LNCAP (cell line): ENCODE results near the gene DNAAF8.

Experiments
- TF ChIP-seq, protein P1 (sequence below): fragments of 450-650 bp; IDR thresholded peaks from 2 replicates; pipeline ENCODE4 v1.5.1; 2017; ENCODE audit warnings: mild to moderate bottlenecking

DNAAF8 gene

DNA sequence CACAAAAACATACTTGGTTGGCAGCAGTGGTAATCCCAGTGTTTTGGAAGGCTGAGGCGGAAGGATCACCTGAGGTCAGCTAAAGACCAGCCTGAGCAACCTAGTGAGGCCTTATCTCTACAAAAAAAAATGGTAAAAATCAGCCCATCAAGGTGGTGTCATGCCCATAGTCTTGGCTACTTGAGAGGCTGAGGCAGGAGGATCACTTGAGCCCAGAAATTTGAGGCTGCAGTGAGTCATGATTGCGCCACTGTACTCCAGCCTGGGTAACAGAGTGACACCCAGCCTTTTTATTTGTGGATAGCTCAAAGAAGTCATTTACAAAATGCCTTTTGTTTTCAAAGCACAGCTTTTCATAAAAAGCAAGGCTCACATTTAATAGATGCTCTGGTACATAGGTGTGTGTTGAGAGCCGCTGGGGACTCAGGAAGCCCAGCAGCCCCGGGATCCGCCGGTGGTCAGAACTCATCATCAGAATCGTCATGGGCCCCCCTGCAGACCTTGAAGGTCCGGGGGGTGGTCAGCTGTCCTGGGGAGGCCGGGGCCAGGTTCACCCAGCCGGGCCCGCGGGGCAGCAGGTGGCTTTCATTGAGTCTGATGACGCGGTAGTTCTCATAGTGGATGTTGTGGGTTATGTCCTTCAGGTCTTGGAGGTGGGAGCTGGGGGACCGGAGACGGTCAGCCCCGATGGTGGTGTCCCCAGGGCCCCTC, 43.2 kb downstream of the DNAAF8 start:
- TF ChIP-seq, protein P1, sequence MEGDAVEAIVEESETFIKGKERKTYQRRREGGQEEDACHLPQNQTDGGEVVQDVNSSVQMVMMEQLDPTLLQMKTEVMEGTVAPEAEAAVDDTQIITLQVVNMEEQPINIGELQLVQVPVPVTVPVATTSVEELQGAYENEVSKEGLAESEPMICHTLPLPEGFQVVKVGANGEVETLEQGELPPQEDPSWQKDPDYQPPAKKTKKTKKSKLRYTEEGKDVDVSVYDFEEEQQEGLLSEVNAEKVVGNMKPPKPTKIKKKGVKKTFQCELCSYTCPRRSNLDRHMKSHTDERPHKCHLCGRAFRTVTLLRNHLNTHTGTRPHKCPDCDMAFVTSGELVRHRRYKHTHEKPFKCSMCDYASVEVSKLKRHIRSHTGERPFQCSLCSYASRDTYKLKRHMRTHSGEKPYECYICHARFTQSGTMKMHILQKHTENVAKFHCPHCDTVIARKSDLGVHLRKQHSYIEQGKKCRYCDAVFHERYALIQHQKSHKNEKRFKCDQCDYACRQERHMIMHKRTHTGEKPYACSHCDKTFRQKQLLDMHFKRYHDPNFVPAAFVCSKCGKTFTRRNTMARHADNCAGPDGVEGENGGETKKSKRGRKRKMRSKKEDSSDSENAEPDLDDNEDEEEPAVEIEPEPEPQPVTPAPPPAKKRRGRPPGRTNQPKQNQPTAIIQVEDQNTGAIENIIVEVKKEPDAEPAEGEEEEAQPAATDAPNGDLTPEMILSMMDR: no peak

DNA sequence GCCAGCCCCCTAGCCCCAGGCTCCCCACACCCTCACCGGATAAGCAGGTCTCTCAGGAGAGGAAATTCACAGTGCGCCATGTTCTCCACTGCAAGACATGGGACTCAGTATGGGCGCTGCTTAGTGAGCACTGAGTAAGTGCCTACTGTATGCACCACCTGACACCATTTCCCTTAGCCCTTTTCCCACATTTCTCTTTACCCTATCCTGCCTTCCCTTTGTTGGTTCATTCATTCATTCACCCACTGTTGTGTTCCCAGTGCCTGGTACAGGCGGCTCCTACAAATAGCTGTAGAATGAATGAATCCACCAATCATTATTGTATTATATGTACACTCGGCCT, 43.7 kb downstream of the DNAAF8 start:
- TF ChIP-seq, protein P1: no peak

DNA sequence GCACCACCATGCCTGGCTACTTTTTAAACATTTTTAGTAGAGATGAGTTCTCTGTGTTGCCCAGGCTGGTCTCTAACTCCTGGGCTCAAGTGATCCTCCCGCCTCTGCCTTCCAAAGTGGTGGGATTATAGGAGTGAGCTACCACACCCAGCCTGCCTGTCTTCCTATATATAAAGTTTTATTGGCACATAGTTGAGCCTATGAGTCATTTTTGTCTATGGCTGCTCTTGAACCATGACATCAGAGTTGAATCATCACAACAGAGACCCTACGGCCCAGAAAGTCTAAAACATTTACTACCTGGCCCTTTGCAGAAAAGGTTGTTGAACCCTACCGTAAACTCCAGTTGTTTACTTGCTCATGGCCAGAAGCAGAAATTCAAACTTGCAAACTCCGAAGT, 45.9 kb downstream of the DNAAF8 start:
- TF ChIP-seq, protein P1: no peak

DNA sequence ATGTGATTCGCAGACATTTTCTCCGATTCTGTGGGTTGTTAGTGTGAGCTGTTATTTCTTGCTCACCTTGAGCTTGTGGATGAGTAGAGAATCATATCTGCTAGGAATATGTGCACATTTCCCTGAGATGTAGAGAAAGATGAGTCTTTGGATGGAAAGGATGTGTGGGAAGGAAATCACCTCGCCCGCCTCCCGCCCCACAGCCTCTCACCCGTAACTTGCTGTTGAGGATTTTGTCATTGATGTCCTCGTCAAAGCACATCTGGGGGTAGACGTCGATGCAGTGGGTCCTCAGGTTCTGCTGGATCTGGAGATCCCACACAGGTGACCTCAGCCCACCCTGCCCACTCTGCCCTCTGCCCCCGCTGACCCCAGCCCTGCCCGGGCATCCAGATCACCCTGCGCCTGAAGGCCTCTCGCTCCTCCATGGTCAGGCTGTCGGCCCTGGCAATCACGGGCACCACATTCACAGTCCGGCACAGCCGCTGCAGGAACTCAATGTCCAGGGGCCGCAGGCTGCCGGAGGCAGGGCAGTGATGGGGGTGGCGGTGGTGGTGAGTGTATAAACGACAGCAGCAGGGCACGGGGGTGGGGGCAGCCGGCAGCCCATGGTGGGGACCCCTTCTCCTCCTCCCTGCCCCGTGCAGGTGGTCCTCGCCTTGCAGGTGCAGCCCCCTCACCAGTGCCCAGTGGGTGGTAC, 49.1 kb downstream of the DNAAF8 start:
- TF ChIP-seq, protein P1: no peak

DNA sequence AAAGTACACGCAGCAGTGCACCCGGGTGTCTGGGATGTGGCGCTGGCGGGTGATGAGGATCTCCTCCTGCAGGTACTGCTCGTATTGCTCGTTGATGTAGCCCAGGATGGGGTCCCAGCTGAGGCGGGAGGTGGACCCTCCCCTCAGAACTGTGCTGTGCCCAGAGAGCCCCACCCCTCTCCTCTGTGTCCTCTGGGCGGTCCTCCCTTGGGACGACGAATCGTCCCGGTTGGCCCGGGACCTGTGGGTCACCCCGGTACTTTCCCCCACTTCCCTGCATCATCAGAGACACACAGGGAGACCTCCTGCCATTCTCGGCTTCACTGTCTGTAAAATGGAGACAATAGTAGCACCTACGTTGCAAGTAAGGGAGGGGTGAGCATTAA, 49.6 kb downstream of the DNAAF8 start:
- TF ChIP-seq, protein P1: no peak

DNA sequence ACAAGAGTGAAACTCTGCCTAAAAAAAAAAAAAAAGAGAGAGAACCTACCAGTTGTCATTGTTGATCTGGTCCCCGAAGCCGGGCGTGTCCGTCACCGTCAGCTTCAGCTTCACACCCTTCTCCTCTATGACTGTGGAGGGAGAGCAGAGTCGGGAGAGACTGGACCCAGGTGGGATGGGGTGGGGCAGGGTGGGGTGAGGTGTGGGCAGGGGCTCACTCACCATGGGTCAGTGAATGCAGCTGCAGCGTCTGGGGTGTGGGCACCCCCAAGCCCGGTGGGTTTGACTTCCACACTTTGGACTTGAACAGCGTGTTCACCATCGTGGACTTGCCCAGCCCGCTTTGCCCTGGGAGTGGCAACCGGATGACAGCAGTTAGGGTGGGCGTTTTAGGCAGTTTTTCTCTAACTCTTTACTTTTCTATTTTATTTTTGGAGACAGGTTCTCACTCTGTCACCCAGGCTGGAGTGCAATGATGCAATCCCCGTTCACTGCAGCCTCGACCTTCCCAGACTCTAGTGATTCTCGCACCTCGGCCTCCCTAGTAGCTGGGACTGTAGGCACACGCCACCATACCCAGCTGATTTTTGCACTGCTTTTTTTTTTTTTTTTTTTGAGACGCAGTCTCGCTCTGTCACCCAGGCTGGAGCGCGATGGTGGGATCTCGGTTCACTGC, 51.6 kb downstream of the DNAAF8 start:
- TF ChIP-seq, protein P1: no peak

DNA sequence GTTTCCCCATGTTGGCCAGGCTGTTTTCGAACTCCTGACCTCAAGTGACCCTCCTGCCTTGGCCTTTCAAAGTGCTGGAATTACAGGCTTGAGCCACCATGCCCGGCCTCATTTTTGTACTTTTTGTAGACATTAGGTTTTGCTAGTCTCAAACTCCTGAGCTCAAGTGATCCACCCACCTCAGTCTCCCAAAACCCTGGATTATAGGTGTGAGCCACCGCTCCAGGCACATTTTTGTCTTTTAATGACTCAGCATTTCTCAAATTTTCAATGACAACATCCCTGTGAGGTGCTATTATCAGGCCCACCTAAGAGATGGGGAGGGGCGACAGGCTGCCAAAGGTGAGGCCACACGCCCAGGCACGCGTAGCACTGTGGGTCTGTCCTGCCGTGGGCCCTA, 52.7 kb downstream of the DNAAF8 start:
- TF ChIP-seq, protein P1: no peak
